ENCODE measurements around the gene GPR55. TPM values are rescaled to one million over a fixed set of nuclear protein-coding genes. Genes with fewer than 3 reads are reported as not detected.

GPR55 gene
- total and polyA plus RNA-seq, 2 of the 8 experiments (the other 6 are each of a cell fraction or from before 2014, with no cell fraction given): not detected

GRCh38 chr2:230864122-230864604 is 60.9 kb downstream of the GPR55 start:
- Histone ChIP-seq H3K14ac (ENCODE audit: insufficient read length) (no peak overlapping the region), H4K20me1 (replicated peaks in 1 of 2; ENCODE audit: control insufficient read depth in 1 of 2, insufficient read depth in 2 of 2, low read length in 2 of 2) (peaks cover 0 to 3% of the 10 kb centered on the region in 2 experiments), H3K79me2 (ENCODE audit: control insufficient read depth in 1 of 2, insufficient read depth in 2 of 2, low read length in 2 of 2) (peaks cover 0 to 44% of the 10 kb centered on the region in 2 experiments; a peak in 3 of 4 replicates), H2AFZ (ENCODE audit: low read length) (peak overlapping the region; percentile 69; the same call in 1 of the 2 replicates), H3K23ac (ENCODE audit: insufficient read length) (no peak overlapping the region), H3K4me2 (ENCODE audit: insufficient read depth in 1 of 2, low read depth in 2 of 2, low read length in 2 of 2) (peak overlapping the region; percentile 76 to 94), H2BK12ac (ENCODE audit: low read depth, low read length) (peak overlapping the region; percentile 94; the same call in 1 of the 2 replicates), H2AK5ac (ENCODE audit: low read depth, low read length) (0 out of 2 replicates have a peak overlapping the region, but pooled peaks have one; percentile 27), H3K27ac (ENCODE audit: low read depth, low read length) (peak overlapping the region; percentile 74; the same call in 1 of the 2 replicates), H3K56ac (replicated peaks; ENCODE audit: insufficient read length, low read depth, low read length) (peak overlapping the region; percentile 75), H3K27me3 (replicated peaks in 1 of 4; ENCODE audit: control insufficient read depth in 3 of 4, extremely low read depth in 1 of 4, insufficient read depth in 3 of 4, low read length in 3 of 4) (no peaks in the 10 kb centered on the region; a peak in 1 of 7 replicates), H3K79me1 (ENCODE audit: low read depth, low read length) (peaks cover 9% of the 10 kb centered on the region; the same call in 1 of the 2 replicates), H4K91ac (replicated peaks; ENCODE audit: insufficient read length, low read length) (peak overlapping the region; percentile 67), H4K5ac (ENCODE audit: insufficient read length, low read depth, low read length) (peak overlapping the region; percentile 43), H2BK120ac (replicated peaks; ENCODE audit: low read depth, low read length) (peak overlapping the region; percentile 57), H2BK20ac (ENCODE audit: low read length) (peak overlapping the region; percentile 51; the same call in 1 of the 2 replicates), H3K4me3 (ENCODE audit: extremely low read depth in 1 of 4, insufficient read depth in 2 of 4, low read depth in 3 of 4, low read length in 4 of 4) (peak overlapping the region; percentile 44 to 99 (median 76)), H2BK15ac (ENCODE audit: low read length) (peak overlapping the region; percentile 82; the same call in 1 of the 2 replicates), H2BK5ac (ENCODE audit: low read depth, low read length) (peak overlapping the region; percentile 72), H3K18ac (ENCODE audit: extremely low read depth, low read length) (peak overlapping the region; percentile 33), H3K4ac (replicated peaks; ENCODE audit: insufficient read length, low read depth, low read length) (peak overlapping the region; percentile 63), H3K9me3 (ENCODE audit: insufficient read depth in 2 of 2, low read depth in 1 of 2, low read length in 1 of 2) (no peaks in the 10 kb centered on the region), H3K9ac (replicated peaks in 1 of 4; ENCODE audit: extremely low read depth in 1 of 4, low read depth in 3 of 4, low read length in 3 of 4) (peak overlapping the region in 3 of 4 experiments; percentile 31 to 62 (median 49); a peak in 6 of 7 replicates), H3K36me3 (ENCODE audit: control insufficient read depth in 2 of 4, insufficient read depth in 4 of 4, low read length in 3 of 4) (peaks cover 0 to 2% (median 0%) of the 10 kb centered on the region in 4 experiments; a peak in 1 of 8 replicates), H3K23me2 (ENCODE audit: low read depth, low read length) (peaks cover 20% of the 10 kb centered on the region), H4K8ac (ENCODE audit: extremely low read depth, insufficient read depth, low read length) (peak overlapping the region; percentile 17), H3K4me1 (replicated peaks in 1 of 4; ENCODE audit: control insufficient read depth in 3 of 4, insufficient read depth in 4 of 4, low read length in 3 of 4) (peaks cover 6 to 50% (median 35%) of the 10 kb centered on the region in 4 experiments)
- no peak for FAIRE-seq
- no peak for DNase-seq (ENCODE audit: low read depth in 1 of 2, low spot score in 2 of 2)
- POLR2A ChIA-PET (ENCODE audit: partially characterized antibody): interaction anchor here (0.6 to 1.8 kb wide), 16 partner anchors 8 to 796 kb away, joined by 3 to 8 read pairs (median 4); no protein-coding TSS in a partner anchor
- CTCF ChIA-PET (ENCODE audit: partially characterized antibody): interaction anchor here (1.0 to 10.1 kb wide), 6 partner anchors 11 to 547 kb away, joined by 3 to 86 read pairs (median 4); no protein-coding TSS in a partner anchor
- TF ChIP-seq POU5F1 (IDR thresholded peaks at IDR 0.05; ENCODE audit: low read depth, low read length): no peak
- TF ChIP-seq, protein P1, sequence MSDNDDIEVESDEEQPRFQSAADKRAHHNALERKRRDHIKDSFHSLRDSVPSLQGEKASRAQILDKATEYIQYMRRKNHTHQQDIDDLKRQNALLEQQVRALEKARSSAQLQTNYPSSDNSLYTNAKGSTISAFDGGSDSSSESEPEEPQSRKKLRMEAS (IDR thresholded peaks at IDR 0.05): no peak
- TF ChIP-seq SAP30 (IDR thresholded peaks at IDR 0.05; ENCODE audit: insufficient read depth, insufficient replicate concordance, low read length): no peak
- no peak for TF ChIP-seq RAD21 (IDR thresholded peaks at IDR 0.05 in 1 of 2, conservative IDR thresholded peaks at IDR 0.05 in 1 of 2; ENCODE audit: low read depth in 2 of 2, low read length in 2 of 2)
- TF ChIP-seq RBBP5 (IDR thresholded peaks at IDR 0.05; ENCODE audit: borderline replicate concordance, low read depth, low read length): no peak; the same call in 1 of the 2 replicates
- WGBS, 2 experiments (ENCODE audit: extremely low coverage in 1 of 2, insufficient coverage in 1 of 2, insufficient read length in 1 of 2, insufficient replicate concordance in 2 of 2, low coverage in 1 of 2, low lambda C conversion rate in 2 of 2, missing lambda C conversion rate in 1 of 2): 18% methylated on average over 18 of the region's 18 CpGs; no CpG with 5 or more reads in 1 of the 2 experiments

All from H1 (cell line).